ENCODE data around the gene SLC36A4.
"Not testable (repeated sequence)": the region's sequence is repeated elsewhere in the genome, so short reads cannot be mapped to it uniquely, and the experiment has no call there.

SLC36A4 gene

GRCh38 chr11:93188726-93189125 lies 9.1 kb downstream of the SLC36A4 start:
- DNase-seq (ENCODE audit: extremely low read depth, low read depth), result no peak
- TF ChIP-seq, protein P1, sequence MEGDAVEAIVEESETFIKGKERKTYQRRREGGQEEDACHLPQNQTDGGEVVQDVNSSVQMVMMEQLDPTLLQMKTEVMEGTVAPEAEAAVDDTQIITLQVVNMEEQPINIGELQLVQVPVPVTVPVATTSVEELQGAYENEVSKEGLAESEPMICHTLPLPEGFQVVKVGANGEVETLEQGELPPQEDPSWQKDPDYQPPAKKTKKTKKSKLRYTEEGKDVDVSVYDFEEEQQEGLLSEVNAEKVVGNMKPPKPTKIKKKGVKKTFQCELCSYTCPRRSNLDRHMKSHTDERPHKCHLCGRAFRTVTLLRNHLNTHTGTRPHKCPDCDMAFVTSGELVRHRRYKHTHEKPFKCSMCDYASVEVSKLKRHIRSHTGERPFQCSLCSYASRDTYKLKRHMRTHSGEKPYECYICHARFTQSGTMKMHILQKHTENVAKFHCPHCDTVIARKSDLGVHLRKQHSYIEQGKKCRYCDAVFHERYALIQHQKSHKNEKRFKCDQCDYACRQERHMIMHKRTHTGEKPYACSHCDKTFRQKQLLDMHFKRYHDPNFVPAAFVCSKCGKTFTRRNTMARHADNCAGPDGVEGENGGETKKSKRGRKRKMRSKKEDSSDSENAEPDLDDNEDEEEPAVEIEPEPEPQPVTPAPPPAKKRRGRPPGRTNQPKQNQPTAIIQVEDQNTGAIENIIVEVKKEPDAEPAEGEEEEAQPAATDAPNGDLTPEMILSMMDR (IDR thresholded peaks at IDR 0.05; ENCODE audit: low read depth, low read length, missing control alignments), result no peak
- no peak overlapping the region for H3K4me3 ChIP-seq (replicated peaks; ENCODE audit: low read depth, low read length)

- TF ChIP-seq, protein P1 (IDR thresholded peaks at IDR 0.05; ENCODE audit: low read depth, low read length, missing control alignments), result no peak
- no peak overlapping the region for H3K4me3 ChIP-seq (replicated peaks; ENCODE audit: low read depth, low read length)
- DNase-seq (ENCODE audit: extremely low read depth, low read depth), result no peak
These were observed 10.5 kb downstream of the SLC36A4 start for GRCh38 chr11:93187290-93187689.

DNA sequence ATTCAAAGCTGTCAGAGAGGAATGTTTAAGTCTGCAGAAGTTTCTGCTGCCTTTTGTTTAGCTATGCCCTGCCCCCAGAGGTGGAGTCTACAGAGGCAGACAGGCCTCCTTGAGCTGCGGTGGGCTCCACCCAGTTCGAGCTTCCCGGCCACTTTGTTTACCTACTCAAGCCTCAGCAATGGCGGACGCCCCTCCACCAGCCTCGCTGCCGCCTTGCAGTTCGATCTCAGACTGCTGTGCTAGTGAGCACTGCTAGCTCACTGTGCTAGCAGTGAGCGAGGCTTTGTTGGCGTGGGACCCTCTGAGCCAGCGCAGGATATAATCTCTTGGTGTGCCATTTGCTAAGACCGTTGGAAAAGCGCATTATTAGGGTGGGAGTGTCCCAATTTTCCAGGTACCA lies 19.9 kb downstream of the SLC36A4 start:
- H3K4me3 ChIP-seq (replicated peaks; ENCODE audit: low read depth, low read length); DNase-seq (ENCODE audit: extremely low read depth, low read depth): not testable (repeated sequence)

- DNase-seq (ENCODE audit: extremely low read depth, low read depth), result peak; percentile 9
- no peak overlapping the region for H3K4me3 ChIP-seq (replicated peaks; ENCODE audit: low read depth, low read length)
- TF ChIP-seq, protein P1 (IDR thresholded peaks at IDR 0.05; ENCODE audit: low read depth, low read length, missing control alignments), result peak; percentile 26
These were observed 27.7 kb downstream of the SLC36A4 start for GRCh38 chr11:93169950-93170561.

DNA sequence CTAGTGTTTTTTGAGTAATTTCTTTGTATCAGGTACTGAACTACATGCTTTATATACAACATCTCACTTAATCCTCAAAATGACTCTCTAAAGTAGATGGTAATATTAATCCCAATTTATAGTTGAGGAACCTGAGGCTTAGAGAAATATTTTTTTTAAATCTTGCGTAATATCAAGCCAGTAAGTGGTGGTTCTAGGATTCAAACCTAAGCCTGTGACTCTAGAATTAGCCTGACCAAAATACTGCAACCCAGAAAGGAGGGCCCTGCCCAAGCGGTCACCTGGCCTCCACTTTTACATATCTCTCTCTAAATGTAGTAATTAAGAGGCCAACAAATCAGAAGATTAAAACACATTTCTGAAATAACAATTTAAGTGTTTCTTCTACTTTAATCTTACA lies 28.6 kb downstream of the SLC36A4 start:
- TF ChIP-seq, protein P1 (IDR thresholded peaks at IDR 0.05; ENCODE audit: low read depth, low read length, missing control alignments), result no peak
- no peak for DNase-seq (ENCODE audit: extremely low read depth, low read depth)
- H3K4me3 ChIP-seq (replicated peaks; ENCODE audit: low read depth, low read length), result no peak overlapping the region

DNA sequence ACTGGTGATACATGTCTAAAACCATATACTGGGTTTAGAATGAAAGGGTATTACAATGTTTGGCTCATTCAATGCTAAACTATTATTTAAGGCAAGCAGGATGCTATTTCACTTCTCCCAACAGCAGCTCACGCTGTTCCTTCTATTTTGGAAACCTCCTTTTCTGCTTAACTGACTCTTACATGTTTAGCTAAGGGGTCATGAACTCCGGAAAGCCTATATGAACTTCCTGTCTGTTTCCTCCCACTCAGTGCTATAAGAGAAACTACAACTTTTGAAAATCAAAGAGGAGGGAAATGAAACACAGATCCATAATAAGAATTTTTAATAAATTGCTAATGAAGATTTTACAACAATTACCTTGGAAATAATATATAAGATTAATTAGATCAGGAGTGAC lies 30.9 kb downstream of the SLC36A4 start:
- no peak overlapping the region for H3K4me3 ChIP-seq (replicated peaks; ENCODE audit: low read depth, low read length)
- no peak for DNase-seq (ENCODE audit: extremely low read depth, low read depth)
- TF ChIP-seq, protein P1 (IDR thresholded peaks at IDR 0.05; ENCODE audit: low read depth, low read length, missing control alignments), result no peak

- H3K4me3 ChIP-seq (replicated peaks; ENCODE audit: low read depth, low read length), result no peak overlapping the region
- TF ChIP-seq, protein P1 (IDR thresholded peaks at IDR 0.05; ENCODE audit: low read depth, low read length, missing control alignments), result no peak
- DNase-seq (ENCODE audit: extremely low read depth, low read depth), result no peak
These were observed 31.6 kb downstream of the SLC36A4 start for GRCh38 chr11:93166194-93166593.
